Natural killer cell (primary cell): ENCODE measurements around the gene NPTXR. TPM values are rescaled to one million over a fixed set of nuclear protein-coding genes. Genes with fewer than 3 reads are reported as not detected.

Experiments used
- ATAC-seq, 3 donors: fragments of 150-1000 bp in 2 of 3; fragments of 200-7000 bp in 1 of 3; cut with Tn5 transposase; 1 replicate in 1 of 3; 2 replicates in 2 of 3; pipeline ENCODE4 v1.10.0; 2021; ENCODE audit warnings: mild to moderate bottlenecking in 2 of 3, moderate library complexity in 2 of 3
- DNase-seq, 2 donors: peaks; one replicate each; pipeline versions ENCODE4 v3.0.0 to v3.0.0-alpha.2; 2013 to 2021; ENCODE audit warnings: mixed read lengths in 1 of 2
- H3K27ac ChIP-seq: one replicate; pipeline ENCODE4 v1.5.1; 2013; ENCODE audit warnings: mild to moderate bottlenecking, low read length
- H3K27me3 ChIP-seq: one replicate; pipeline ENCODE4 v1.6.1; 2013; ENCODE audit warnings: low read length; ENCODE audit not compliant: control insufficient read depth, insufficient read depth
- H3K36me3 ChIP-seq: one replicate; pipeline ENCODE4 v1.6.1; 2013; ENCODE audit warnings: low read length; ENCODE audit not compliant: control insufficient read depth, insufficient read depth
- H3K4me1 ChIP-seq: one replicate; pipeline ENCODE4 v1.6.1; 2013; ENCODE audit warnings: low read length; ENCODE audit not compliant: control insufficient read depth, insufficient read depth
- H3K4me3 ChIP-seq: one replicate; pipeline ENCODE4 v1.5.1; 2013; ENCODE audit warnings: low read length
- H3K9me3 ChIP-seq: one replicate; pipeline ENCODE4 v1.6.1; 2013; ENCODE audit warnings: low read length; ENCODE audit not compliant: control insufficient read depth, insufficient read depth
- H3K27ac Mint-ChIP-seq, 2 donors: one replicate each; pipeline ENCODE4 v1.8.0; 2022; ENCODE audit warnings: mild to moderate bottlenecking in 2 of 2, mixed read lengths in 2 of 2, moderate library complexity in 1 of 2
- H3K27me3 Mint-ChIP-seq, 2 donors: one replicate each; pipeline ENCODE4 v1.8.0; 2022; ENCODE audit warnings: low read depth in 2 of 2, mixed read lengths in 2 of 2
- H3K36me3 Mint-ChIP-seq: one replicate; pipeline ENCODE4 v1.8.0; 2022; ENCODE audit warnings: mixed read lengths
- H3K4me1 Mint-ChIP-seq, 2 donors: one replicate each; pipeline ENCODE4 v1.8.0; 2022; ENCODE audit warnings: mixed read lengths in 2 of 2
- H3K4me3 Mint-ChIP-seq: one replicate; pipeline ENCODE4 v1.8.0; 2022; ENCODE audit warnings: mild to moderate bottlenecking, moderate library complexity, mixed read lengths
- H3K9me3 Mint-ChIP-seq, 2 donors: one replicate each; pipeline ENCODE4 v1.8.0; 2022; ENCODE audit warnings: mixed read lengths in 2 of 2
- CTCF ChIP-seq: fragments of 200-600 bp; IDR thresholded peaks from one replicate; pipeline ENCODE4 v1.8.0; 2022; ENCODE audit warnings: antibody characterized with exemption
- WGBS: methylation state at CpG from one replicate; pipeline ENCODE4 v1.1.7; 2013; ENCODE audit warnings: missing lambda C conversion rate; ENCODE audit not compliant: insufficient coverage; 5-methylcytosine and 5-hydroxymethylcytosine counted together
- intact Hi-C: fragments of 100-400 bp; cut with micrococcal nuclease; formaldehyde crosslinking; loops from one replicate; pipeline ENCODE4 v1.14.2; 2022
- total RNA-seq, 4 donors: library from RNA; stranded (reverse); fragments of 120-200 nt in 1 of 4; gene quantifications; one replicate each; pipeline versions ENCODE4 v1.2.3 to v1.2.4, GENCODE V29; 2013 to 2022

The NPTXR gene
- total RNA-seq, 3 donors from 2014 or later (not counting 1 experiment from before 2014, with no cell fraction given) = 4.8 to 8.2 (median 6.1) TPM

GRCh38 chr22:38831166-38831945 is 12.5 kb downstream of the NPTXR start:
- Histone ChIP-seq H3K4me3 (no peak overlapping the region), H3K27ac (no peak overlapping the region), H3K27me3 (no peaks in the 10 kb centered on the region), H3K4me1 (no peaks in the 10 kb centered on the region), H3K36me3 (no peaks in the 10 kb centered on the region), H3K9me3 (no peaks in the 10 kb centered on the region)
- H3K36me3 Mint-ChIP-seq = no peaks in the 10 kb centered on the region
- intact Hi-C loops = no loop called here
- no peaks in the 10 kb centered on the region for H3K9me3 Mint-ChIP-seq
- TF ChIP-seq CTCF = no peak
- no peak overlapping the region for H3K4me3 Mint-ChIP-seq
- WGBS = 92% methylated on average over 16 of the region's 16 CpGs
- ATAC-seq = no peak
- H3K4me1 Mint-ChIP-seq = no peaks in the 10 kb centered on the region
- no peaks in the 10 kb centered on the region for H3K27me3 Mint-ChIP-seq
- H3K27ac Mint-ChIP-seq = no peak overlapping the region
- no peak for DNase-seq

GRCh38 chr22:38830845-38831108 is 13.1 kb downstream of the NPTXR start:
- no peaks in the 10 kb centered on the region for H3K27me3 Mint-ChIP-seq
- Histone ChIP-seq H3K36me3 (no peaks in the 10 kb centered on the region), H3K27ac (no peak overlapping the region), H3K27me3 (no peaks in the 10 kb centered on the region), H3K4me1 (no peaks in the 10 kb centered on the region), H3K9me3 (no peaks in the 10 kb centered on the region), H3K4me3 (no peak overlapping the region)
- intact Hi-C loops = no loop called here
- ATAC-seq (no peak), DNase-seq (no peak)
- H3K4me1 Mint-ChIP-seq = no peaks in the 10 kb centered on the region
- H3K4me3 Mint-ChIP-seq = no peak overlapping the region
- H3K36me3 Mint-ChIP-seq = no peaks in the 10 kb centered on the region
- 91% methylated on average over 6 of the region's 7 CpGs for WGBS
- TF ChIP-seq CTCF = no peak
- no peaks in the 10 kb centered on the region for H3K9me3 Mint-ChIP-seq
- H3K27ac Mint-ChIP-seq = no peak overlapping the region

GRCh38 chr22:38830026-38830844 is 13.6 kb downstream of the NPTXR start:
- H3K4me1 ChIP-seq = no peaks in the 10 kb centered on the region
- intact Hi-C loops = no loop called here
- H3K4me3 ChIP-seq = no peak overlapping the region
- H3K4me1 Mint-ChIP-seq = no peaks in the 10 kb centered on the region
- no peak overlapping the region for H3K27ac ChIP-seq
- H3K9me3 Mint-ChIP-seq = no peaks in the 10 kb centered on the region
- H3K4me3 Mint-ChIP-seq = no peak overlapping the region
- no peaks in the 10 kb centered on the region for H3K36me3 ChIP-seq
- 94% methylated on average over 16 of the region's 17 CpGs for WGBS
- DNase-seq (no peak), ATAC-seq (no peak)
- no peaks in the 10 kb centered on the region for H3K27me3 ChIP-seq
- no peak overlapping the region for H3K27ac Mint-ChIP-seq
- H3K27me3 Mint-ChIP-seq = no peaks in the 10 kb centered on the region
- no peaks in the 10 kb centered on the region for H3K9me3 ChIP-seq
- TF ChIP-seq CTCF = no peak
- H3K36me3 Mint-ChIP-seq = no peaks in the 10 kb centered on the region
